ENCODE measurements around the gene TBX10. TPM values are rescaled to one million over a fixed set of nuclear protein-coding genes. Genes with fewer than 3 reads are reported as not detected.

The TBX10 gene
- total RNA-seq, 1 experiment from 2014 or later, result not detected

DNA sequence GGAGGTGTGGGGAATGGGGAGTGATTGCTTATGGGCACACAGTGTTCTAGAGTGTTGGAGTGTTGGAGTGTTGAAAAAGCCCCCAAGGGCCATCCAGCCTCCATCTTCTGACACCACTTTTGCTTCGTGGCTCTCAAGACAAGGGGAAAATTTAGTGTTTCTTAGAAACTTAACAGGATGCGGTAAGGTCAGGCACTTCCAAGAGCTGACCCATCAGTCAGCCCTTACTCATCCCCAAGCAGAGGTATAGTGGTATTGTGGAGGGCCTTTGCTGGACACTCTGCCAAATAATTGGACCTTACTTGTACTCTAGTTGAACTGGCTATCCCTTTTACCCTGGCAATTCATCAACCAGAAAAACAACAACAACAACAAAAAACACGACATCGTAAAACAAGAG lies 49.6 kb upstream of the TBX10 start (continued):
- TF ChIP-seq, protein P1, sequence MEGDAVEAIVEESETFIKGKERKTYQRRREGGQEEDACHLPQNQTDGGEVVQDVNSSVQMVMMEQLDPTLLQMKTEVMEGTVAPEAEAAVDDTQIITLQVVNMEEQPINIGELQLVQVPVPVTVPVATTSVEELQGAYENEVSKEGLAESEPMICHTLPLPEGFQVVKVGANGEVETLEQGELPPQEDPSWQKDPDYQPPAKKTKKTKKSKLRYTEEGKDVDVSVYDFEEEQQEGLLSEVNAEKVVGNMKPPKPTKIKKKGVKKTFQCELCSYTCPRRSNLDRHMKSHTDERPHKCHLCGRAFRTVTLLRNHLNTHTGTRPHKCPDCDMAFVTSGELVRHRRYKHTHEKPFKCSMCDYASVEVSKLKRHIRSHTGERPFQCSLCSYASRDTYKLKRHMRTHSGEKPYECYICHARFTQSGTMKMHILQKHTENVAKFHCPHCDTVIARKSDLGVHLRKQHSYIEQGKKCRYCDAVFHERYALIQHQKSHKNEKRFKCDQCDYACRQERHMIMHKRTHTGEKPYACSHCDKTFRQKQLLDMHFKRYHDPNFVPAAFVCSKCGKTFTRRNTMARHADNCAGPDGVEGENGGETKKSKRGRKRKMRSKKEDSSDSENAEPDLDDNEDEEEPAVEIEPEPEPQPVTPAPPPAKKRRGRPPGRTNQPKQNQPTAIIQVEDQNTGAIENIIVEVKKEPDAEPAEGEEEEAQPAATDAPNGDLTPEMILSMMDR (IDR thresholded peaks at IDR 0.05 in 2 of 3, conservative IDR thresholded peaks at IDR 0.05 in 1 of 3; ENCODE audit: borderline replicate concordance in 1 of 3, insufficient read depth in 1 of 3, low read depth in 2 of 3, low read length in 2 of 3), result no peak
- TF ChIP-seq, protein P2, sequence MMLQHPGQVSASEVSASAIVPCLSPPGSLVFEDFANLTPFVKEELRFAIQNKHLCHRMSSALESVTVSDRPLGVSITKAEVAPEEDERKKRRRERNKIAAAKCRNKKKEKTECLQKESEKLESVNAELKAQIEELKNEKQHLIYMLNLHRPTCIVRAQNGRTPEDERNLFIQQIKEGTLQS (IDR thresholded peaks at IDR 0.05), result no peak
- TF ChIP-seq ZNF274 (IDR thresholded peaks at IDR 0.05; ENCODE audit: low read depth, low read length) (no peak), JUND (IDR thresholded peaks at IDR 0.05) (no peak), SRF (IDR thresholded peaks at IDR 0.05; ENCODE audit: low read depth) (no peak), FOSL1 (IDR thresholded peaks at IDR 0.05; ENCODE audit: low read depth) (no peak), EZH2 (IDR thresholded peaks at IDR 0.05) (no peak)
- TF ChIP-seq, protein P3, sequence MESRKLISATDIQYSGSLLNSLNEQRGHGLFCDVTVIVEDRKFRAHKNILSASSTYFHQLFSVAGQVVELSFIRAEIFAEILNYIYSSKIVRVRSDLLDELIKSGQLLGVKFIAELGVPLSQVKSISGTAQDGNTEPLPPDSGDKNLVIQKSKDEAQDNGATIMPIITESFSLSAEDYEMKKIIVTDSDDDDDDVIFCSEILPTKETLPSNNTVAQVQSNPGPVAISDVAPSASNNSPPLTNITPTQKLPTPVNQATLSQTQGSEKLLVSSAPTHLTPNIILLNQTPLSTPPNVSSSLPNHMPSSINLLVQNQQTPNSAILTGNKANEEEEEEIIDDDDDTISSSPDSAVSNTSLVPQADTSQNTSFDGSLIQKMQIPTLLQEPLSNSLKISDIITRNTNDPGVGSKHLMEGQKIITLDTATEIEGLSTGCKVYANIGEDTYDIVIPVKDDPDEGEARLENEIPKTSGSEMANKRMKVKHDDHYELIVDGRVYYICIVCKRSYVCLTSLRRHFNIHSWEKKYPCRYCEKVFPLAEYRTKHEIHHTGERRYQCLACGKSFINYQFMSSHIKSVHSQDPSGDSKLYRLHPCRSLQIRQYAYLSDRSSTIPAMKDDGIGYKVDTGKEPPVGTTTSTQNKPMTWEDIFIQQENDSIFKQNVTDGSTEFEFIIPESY (IDR thresholded peaks at IDR 0.05; ENCODE audit: extremely low read depth, insufficient replicate concordance, low read length), result no peak

DNA sequence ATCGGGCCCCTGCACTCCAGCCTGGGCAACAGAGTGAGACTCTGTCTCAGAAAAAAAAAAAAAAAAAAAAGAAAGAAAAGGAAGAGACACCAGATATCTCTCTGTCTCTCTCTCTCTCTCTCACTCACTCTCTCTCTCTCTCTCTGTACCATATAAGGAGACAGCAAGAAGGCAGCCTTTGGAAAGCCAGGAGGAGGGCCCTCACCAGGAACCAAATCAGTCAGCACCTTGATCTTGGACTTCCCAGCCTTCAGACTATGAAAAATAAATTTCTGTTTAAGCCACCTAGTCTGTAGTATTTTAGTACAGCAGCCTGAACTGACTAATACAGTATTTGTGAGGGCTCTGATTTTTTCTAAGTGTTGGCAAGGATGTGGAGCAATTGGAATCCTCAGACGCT lies 48.4 kb upstream of the TBX10 start:
- BruUV-seq (replicated peaks), result no TSS peak
- Histone ChIP-seq H3K27ac (ENCODE audit: low read depth, low read length) (no peak overlapping the region), H3K36me3 (ENCODE audit: control insufficient read depth in 1 of 2, insufficient read depth in 2 of 2, low read length in 2 of 2) (no peaks in the 10 kb centered on the region), H3K4me1 (ENCODE audit: control insufficient read depth in 1 of 2, insufficient read depth in 2 of 2, low read length in 2 of 2) (no peaks in the 10 kb centered on the region), H3K27me3 (ENCODE audit: insufficient read depth, low read length) (no peaks in the 10 kb centered on the region), H3K9me2 (ENCODE audit: insufficient read depth) (no peaks in the 10 kb centered on the region), H3K9me3 (ENCODE audit: control insufficient read depth in 1 of 2, insufficient read depth in 1 of 2, low read depth in 1 of 2, low read length in 2 of 2) (no peaks in the 10 kb centered on the region), H4K20me1 (ENCODE audit: insufficient read depth) (no peaks in the 10 kb centered on the region), H2AFZ (ENCODE audit: low read depth, low read length, poor library complexity, severe bottlenecking) (no peak overlapping the region), H3K9ac (ENCODE audit: low read length) (no peak overlapping the region), H3K79me2 (ENCODE audit: insufficient read depth, low read length) (no peaks in the 10 kb centered on the region), H3K4me2 (ENCODE audit: low read length) (no peak overlapping the region), H3K4me3 (replicated peaks in 1 of 2; ENCODE audit: low read depth in 1 of 2, low read length in 2 of 2) (no peak overlapping the region)
- TF ChIP-seq POLR2AphosphoS5 (IDR thresholded peaks at IDR 0.05; ENCODE audit: low read depth, low read length), result no peak
- TF ChIP-seq CBX3 (IDR thresholded peaks at IDR 0.05; ENCODE audit: low read depth), result no peak
- no peak for TF ChIP-seq ZNF274 (IDR thresholded peaks at IDR 0.05; ENCODE audit: low read depth, low read length)
- no peak for TF ChIP-seq CEBPB (IDR thresholded peaks at IDR 0.05; ENCODE audit: low read depth)
- TF ChIP-seq, protein P1 (IDR thresholded peaks at IDR 0.05 in 2 of 3, conservative IDR thresholded peaks at IDR 0.05 in 1 of 3; ENCODE audit: borderline replicate concordance in 1 of 3, insufficient read depth in 1 of 3, low read depth in 2 of 3, low read length in 2 of 3), result no peak
- TF ChIP-seq SP1 (IDR thresholded peaks at IDR 0.05; ENCODE audit: low read depth), result no peak
- intact Hi-C loops (cut with micrococcal nuclease), result no loop called here
- DNase-seq (ENCODE audit: low read depth, low spot score) (no peak), ATAC-seq (no peak)
- CTCF ChIA-PET, result no interaction called here
- RAD21 ChIA-PET (ENCODE audit: low non-redundant PET in 1 of 2, low total read pairs in 2 of 2, uncharacterized antibody in 2 of 2, unreplicated experiment in 2 of 2), result no interaction called here
- POLR2A ChIA-PET, result no interaction called here

Measured in HCT116 (cell line).